DMS53 treated with DMSO at 0.1 percent for 48 hours (cell line): ENCODE results near the gene XRCC5.

Experiments used
- DNase-seq: peaks from one replicate; lab custom pipeline; 2025; ENCODE audit not compliant: unreplicated experiment; lab: John Stamatoyannopoulos, UW

The XRCC5 gene

GRCh38 chr2:216151313-216152025, 42.3 kb downstream of the XRCC5 start:
- DNase-seq = no peak

DNA sequence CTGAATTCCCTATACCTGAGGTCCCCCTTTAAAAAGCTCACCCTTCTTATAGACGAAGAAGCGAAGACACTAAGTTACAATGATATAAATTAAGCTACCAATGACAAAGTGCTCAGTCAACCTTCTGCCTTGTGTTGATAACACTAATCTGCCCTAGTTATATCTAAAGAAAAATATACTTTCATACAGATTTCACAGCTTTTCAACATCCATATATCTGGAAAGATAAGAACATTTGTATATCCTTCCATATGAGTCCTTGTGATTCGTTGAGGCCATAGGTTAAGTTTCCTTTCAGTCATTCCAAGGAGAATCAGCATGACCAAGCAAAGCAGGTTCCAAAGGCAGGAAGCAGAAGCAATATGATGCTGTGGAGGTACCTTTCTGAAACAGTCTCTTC, 46.8 kb downstream of the XRCC5 start:
- no peak for DNase-seq

GRCh38 chr2:216156822-216157221, 47.7 kb downstream of the XRCC5 start:
- no peak for DNase-seq

DNA sequence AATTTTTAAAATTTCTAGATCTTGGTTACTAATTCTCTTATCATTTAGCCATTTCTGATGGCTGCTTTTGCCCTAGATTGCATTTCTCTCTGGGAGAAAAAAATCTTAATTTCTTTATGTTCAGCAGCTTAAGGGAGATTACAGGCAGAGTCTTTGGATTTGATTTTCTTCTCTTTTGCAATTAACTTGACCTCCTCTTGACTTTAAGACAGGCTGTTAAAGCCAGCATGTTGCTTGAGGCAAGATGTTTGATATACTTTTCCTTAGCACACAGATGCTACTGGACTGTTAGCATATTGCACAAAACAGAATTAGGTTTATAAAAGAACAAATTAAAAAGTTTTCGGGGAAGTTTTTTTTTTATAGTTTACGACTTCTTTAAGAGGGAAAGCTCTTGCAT, 50.0 kb downstream of the XRCC5 start:
- no peak for DNase-seq

DNA sequence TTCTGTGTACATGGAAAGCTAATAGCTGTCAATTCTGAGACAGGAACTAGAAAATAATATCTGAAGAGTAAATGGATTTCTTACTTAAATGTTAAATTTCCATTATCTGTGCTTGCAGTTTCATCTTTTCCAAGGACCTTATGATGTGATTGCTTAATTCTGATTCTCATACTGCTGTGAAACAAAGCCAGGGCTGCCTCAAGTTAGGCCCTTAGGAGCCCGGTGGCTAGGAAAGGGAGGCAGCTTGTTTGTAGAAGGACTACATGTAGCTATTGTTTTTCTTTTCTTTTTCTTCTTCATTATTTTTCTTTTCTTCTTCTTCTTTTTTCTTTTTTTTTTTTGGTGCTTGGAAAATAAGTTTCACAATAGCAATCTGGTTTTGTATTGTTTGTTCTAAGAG, 50.5 kb downstream of the XRCC5 start:
- no peak for DNase-seq

DNA sequence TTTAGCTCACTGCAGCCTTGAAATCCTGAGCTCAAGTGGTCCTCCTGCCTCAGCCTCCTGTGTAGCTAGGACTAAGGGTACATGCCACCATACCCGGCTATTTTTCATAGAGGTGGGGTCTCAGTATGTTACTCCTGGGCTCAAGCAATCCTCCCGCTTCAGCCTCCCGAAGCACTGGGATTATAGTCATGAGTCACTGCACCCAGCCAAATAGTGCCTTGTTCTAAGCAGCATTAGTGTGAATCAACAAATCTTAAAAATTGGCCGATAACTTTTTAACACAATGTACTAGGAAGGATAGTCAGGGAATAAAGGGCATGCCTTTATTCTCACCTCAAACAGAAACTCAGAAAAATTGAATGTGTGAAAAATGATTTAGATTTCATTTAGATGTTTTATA, 51.6 kb downstream of the XRCC5 start:
- DNase-seq = no peak

- DNase-seq = no peak
Measured at GRCh38 chr2:216161967-216162366, 52.8 kb downstream of the XRCC5 start.

GRCh38 chr2:216163518-216163917, 54.4 kb downstream of the XRCC5 start:
- DNase-seq = no peak

DNA sequence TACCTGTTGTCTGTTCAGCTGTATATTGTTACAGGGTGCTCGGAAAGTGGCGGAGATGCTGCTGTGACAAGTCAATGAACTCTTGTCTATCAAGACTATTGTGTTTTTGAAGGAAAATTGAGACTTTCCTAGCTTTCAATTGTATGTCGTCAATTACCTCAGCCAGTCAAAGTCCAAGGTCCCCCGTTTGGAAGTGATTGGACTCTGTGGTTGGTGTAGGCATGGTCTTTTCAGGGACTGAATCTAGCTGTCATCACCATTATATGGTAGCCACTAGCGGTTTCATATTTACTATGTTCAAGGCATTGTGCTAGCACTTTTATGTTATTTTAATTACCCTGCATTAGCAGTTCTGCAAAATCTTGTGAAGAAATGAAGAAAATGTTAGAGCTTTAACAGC, 54.9 kb downstream of the XRCC5 start:
- no peak for DNase-seq

- DNase-seq = no peak
Measured at GRCh38 chr2:216164576-216164975, 55.4 kb downstream of the XRCC5 start.

DNA sequence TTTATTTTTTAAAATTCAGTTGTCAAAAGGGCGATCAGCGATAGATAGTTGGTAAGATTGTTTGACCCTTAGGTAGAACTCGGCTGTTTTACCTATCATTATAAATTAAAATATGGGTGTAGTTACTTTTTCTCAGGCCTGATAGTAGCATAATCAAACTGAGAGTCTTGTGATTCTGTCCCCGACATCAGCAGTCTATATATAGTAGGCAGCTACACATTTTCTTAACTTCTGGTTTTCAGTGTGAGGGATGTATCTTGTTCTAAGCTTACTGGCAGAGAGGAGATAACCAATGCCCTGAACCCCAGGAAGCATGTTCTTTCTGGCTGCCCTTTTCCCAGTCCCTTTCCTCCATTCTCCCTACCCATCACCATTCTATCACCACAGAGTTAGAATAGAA, 56.6 kb downstream of the XRCC5 start:
- no peak for DNase-seq

DNA sequence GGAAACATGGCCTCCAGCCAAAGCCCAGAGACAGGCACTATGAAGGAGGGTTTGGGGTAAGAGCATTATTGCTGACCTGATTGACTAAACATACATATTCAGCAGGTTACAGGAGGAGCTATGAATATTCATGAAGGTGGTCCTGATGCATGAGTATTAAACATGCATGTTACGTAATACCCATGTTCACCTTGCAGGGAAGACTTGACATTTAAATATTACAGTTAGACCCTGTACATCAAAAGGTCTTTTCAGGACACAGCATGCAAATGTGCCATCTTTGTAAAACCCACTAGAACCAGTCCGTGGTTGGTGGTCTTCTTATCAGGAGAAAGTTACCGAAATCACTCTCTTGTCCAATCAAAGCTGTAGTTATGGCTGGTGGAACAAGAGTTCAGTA, 59.9 kb downstream of the XRCC5 start:
- no peak for DNase-seq

GRCh38 chr2:216170076-216170763, 61.1 kb downstream of the XRCC5 start:
- DNase-seq = no peak

GRCh38 chr2:216171011-216171410, 61.9 kb downstream of the XRCC5 start:
- DNase-seq = no peak

DNA sequence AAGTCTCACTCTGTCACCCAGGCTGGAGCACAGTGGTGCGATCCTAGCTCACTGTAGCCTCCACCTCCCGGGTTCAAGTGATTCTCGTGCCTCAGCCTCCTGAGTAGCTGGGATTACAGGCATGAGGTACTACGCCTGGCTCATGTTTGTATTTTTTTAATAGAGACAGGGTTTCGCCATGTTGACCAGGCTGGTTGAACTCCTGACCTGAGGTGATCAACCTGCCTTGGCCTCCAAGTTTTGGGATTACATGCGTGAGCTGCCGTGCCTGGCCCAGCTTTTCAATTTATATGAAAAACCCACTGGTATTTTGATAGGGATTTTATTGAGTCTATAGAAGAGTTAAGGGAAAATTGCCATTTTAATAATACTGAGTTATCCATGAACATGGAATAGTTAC, 63.3 kb downstream of the XRCC5 start:
- DNase-seq = no peak

DNA sequence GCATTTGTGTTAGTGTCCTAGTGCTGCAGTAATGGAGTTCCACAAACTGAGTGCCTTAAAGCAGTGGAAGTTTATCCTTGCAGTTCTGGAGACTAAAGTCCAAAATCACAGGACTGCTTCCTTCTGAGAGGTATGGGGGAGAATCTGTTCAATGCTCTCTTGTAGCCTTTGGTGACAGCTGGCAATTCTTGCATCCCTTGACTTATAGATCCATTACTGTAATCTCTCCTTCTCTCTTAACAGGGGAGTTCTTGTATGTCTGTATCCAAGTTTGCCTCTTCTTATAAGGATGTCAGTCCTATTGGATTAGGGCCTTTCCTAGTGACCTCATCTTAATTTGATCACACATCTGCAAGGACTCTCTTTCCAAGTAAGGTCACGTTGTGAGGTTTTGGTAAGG, 69.9 kb downstream of the XRCC5 start:
- no peak for DNase-seq

- DNase-seq = no peak
Measured at GRCh38 chr2:216181351-216181750, 72.2 kb downstream of the XRCC5 start.

GRCh38 chr2:216181953-216182461, 72.9 kb downstream of the XRCC5 start:
- DNase-seq = no peak

DNA sequence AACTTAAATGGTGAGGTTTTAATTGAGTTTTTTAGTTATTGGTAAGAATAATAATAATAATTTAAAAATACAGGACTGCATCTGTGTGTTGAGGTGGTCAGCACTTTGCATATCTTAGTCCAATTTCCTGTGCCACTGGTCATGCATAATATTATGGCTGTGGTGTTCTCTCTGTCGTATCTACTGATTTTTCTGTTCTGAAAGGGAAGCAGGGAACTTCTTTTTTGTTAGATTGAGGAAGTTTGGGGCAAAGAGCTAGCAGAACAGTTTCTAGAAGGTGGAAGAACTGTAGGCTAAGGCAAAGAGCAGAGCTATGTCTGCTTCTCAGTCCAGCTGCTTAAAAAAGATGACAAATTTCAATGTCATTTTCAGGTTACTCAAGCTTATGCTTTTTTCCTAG, 74.3 kb downstream of the XRCC5 start:
- DNase-seq = no peak

DNA sequence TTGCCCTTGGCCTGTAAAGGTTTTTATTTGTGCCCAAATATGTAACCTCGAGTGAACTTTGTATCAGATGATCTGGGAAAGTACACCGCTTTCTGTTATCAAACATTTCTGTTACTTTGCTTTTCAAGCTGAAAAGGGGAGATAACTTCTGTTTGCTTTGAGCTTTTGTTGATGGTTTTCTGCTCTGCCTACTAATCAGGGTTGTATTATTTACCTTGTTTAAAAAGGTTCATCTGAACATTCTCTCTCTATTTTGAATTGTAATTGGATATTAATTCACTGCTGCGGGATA, 79.4 kb downstream of the XRCC5 start:
- no peak for DNase-seq

DNA sequence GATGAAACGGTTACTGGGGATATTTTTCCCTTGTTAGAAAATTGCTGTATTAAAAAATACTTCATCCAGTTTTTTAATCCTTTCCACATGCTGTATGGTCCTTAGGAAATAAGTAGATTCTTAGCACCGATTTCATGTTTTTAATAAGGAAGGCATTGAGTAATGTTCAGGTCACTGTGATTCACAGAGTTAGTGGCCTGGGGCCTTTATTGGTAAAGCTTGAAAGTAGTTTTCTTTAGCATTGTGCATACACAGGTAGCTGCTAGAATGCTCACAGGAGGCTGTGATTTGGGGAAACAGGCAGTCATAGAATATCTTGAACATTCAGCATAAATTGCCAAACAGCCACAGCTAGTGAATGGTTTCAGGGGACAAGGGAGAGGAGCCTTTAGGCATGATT, 79.8 kb downstream of the XRCC5 start:
- no peak for DNase-seq

DNA sequence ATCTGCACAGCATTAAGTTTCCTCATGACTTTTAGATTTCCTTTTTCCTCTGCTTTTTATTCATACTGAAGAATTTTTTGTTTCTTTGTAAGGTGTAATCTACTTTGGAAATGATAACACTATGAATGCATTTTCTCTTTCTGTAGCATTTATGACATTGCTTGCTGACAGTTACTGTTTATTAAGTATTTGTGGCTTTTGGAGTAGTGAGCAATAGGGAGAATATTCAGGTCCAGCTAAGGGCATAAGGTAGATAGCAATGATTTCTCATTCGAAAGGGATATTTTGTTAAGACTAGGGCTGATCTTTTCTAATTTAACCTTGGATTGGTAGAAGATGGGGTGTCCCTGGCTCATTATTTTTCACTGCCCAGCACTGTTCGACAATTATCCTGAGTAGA, 80.3 kb downstream of the XRCC5 start:
- no peak for DNase-seq

GRCh38 chr2:216192181-216192580, 83.0 kb downstream of the XRCC5 start:
- DNase-seq = no peak
